GM18951 (cell line): ENCODE results near the gene INPP4A.
"Not testable (repeated sequence)": the region's sequence is repeated elsewhere in the genome, so short reads cannot be mapped to it uniquely, and the experiment has no call there.

Experiments
- POLR2A ChIP-seq: IDR thresholded peaks from 4 replicates; pipeline ENCODE4 v1.6.1; 2011; ENCODE audit warnings: mild to moderate bottlenecking; ENCODE audit not compliant: insufficient read length, insufficient read depth; ENCODE audit errors: extremely low read depth
- in situ Hi-C: fragments of 300-500 bp; cut with MboI; formaldehyde crosslinking; loops from one replicate; pipeline ENCODE4 v1.12.0; 2022; ENCODE audit warnings: low sequenced_read_pairs, mixed read lengths, inconsistent platforms; ENCODE audit not compliant: unreplicated experiment

Gene INPP4A

DNA sequence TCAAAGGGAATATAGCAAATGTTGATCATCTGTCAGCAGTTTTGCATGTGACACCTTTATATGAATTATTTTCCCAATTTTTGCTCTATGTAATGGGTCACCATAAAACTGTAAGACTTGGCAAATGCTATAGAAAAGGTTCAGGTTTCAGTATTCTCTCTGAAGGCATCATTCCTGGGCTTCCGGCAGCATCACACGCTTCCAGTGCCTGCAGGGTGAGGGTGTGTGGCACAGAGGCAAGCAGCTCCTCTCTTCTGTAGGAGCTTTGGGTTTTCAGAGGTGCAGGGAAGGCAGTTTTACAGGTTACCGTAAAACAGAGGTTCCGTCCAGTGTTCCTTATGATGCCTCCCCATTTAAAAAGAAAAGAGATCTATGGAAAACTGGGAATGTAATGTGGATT, 144.8 kb downstream of the INPP4A start:
- TF ChIP-seq POLR2A: no peak
- in situ Hi-C loops: no loop called here

DNA sequence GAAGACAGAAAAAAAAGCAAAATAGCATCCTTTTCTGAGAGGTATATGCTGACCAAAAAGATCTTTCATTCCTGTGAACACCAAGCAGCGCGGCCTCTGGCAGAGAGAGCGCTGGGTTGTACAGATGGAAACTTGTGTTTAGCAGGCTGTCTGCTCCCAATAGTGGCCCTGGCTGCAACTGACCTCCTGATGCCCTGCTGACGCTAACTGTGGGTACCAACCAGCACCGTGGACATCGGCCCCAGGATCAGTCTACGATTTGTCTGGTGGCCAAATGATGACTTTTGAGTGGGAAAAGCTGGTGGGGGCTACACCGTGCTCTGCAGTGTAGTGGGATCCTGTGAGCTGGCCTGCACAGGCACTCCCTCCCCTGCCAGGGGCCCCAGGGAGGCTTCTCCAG, 147.9 kb downstream of the INPP4A start:
- in situ Hi-C loops: no loop called here
- no peak for TF ChIP-seq POLR2A

DNA sequence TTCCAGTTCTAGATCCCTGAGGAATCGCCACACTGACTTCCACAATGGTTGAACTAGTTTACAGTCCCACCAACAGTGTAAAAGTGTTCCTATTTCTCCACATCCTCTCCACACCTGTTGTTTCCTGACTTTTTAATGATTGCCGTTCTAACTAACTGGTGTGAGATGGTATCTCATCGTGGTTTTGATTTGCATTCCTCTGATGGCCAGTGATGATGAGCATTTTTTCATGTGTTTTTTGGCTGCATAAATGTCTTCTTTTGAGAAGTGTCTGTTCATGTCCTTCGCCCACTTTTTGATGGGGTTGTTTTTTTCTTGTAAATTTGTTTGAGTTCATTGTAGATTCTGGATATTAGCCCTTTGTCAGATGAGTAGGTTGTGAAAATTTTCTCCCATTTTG, 150.0 kb downstream of the INPP4A start:
- in situ Hi-C loops: not testable (repeated sequence)

DNA sequence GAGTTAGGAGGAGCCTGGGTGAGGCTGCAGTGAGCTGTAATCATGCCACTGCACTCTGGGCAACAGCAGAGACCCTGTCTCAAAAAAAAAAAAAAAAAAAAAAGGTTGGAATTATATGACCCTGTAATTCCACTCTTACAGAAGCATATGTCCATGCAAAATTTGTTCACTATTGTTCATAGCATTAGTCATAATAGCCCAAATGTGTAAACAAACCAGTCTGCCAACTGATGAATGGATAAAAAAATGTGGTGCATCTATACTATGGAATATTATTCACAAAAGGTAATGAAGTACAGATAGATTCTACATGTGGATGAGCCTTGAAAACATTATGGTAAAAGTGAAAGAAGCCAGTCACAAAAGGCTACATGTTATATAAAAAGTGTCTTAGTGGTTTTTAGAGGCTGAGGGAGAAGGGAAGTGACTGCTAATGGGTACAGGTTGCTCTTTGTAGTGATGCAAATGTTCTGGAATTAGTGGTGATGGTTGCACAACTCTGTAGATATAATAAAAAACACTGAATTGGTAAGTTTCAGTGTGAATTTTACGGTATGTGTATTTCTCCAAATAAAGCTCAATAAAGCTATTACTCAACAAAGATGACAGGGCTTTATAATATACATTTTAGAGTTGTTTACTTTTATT, 154.2 kb downstream of the INPP4A start:
- in situ Hi-C loops: no loop called here

DNA sequence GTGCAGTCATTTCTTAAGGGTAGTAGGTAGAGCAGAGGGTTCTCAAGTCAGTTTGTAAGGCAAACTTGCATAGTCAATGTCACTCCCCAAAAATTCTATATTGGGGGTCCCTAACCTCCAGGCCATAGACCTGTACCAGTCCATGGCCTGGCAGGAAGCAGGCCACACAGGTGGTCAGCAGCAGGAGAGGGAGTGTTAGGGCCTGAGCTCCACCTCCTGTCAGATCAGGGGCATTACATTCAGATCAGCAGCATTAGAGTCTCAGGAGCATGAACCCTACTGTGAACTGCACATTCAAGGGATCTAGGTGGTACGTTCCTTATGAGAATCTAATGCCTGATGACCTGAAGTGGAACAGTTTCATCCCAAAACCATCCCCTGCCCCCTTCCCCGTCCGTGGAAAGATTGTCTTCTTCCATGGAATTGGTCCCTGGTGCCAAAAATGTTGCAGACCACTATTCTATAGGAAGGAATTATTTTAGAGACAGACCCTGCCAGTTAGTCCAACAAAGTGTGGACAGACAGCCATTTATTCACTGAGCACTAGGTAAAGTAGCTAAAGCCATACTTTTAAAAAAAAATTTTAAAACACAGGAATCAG, 157.0 kb downstream of the INPP4A start:
- in situ Hi-C loops: loop anchor here (10.0 kb wide), 1 partner anchor 187 kb away; no protein-coding TSS in a partner anchor
- TF ChIP-seq POLR2A: no peak

More for the DNA sequence above, 154.2 kb downstream of the INPP4A start:
- no peak for TF ChIP-seq POLR2A

DNA sequence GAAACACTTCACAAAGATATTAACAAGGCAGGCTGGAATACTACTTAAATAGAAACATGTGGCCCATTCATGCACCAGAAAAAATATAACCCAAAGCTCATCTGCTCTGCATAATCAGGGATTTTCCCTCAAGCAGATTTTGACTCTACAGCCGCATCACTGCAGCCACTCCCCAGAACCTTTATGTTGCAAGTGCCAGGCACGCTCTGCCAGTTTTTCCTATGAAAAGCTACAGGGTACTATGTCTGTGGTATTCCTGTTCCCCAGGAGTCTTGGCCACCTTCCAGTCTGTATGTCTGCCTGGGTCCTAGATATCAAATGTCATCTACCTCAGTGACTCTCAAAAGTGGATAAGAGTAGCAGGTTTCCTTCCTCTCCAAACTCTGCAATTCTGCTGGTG, 159.9 kb downstream of the INPP4A start:
- no peak for TF ChIP-seq POLR2A
- in situ Hi-C loops: loop anchor here (10.0 kb wide), 1 partner anchor 190 kb away; no protein-coding TSS in a partner anchor

DNA sequence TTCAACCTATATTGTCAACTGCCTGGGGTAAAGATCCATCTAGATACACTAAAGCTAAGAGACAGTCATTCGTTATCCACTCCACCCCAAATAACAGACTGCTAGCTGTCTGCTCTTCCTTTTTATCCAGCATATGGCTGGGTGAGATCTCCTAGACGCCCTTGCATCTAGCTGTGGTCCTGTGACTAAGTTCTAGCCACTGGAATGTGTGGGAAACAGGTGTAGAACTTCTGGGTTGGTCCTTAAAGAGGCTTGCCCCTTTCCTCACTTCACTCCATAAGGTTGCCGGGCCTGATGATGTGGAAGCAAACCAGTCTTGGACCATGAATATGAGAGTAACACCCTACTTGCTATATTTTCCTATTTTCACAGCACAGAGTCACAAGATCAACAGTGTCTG, 160.4 kb downstream of the INPP4A start:
- in situ Hi-C loops: loop anchor here (10.0 kb wide), 1 partner anchor 190 kb away; no protein-coding TSS in a partner anchor
- TF ChIP-seq POLR2A: no peak

DNA sequence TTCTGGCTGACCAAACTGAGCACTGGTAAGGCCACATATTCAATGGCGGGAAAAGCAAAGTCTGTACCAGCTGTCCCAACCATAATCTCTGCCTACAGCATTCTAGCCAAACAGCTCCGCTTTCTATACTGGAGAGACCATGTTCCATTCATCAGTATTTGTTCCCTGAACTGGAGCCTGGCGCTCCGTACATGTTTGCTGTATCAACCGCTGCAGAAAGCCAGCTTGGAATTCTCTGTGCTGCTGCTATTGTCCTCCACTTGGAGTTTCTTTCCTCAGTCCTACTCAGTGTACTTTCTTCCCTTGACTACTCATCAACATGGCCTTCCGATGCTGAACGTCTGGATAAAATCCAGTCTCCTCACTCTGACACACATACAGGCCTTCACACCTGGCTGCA, 161.8 kb downstream of the INPP4A start:
- TF ChIP-seq POLR2A: no peak
- in situ Hi-C loops: loop anchor here (10.0 kb wide), 1 partner anchor 192 kb away; no protein-coding TSS in a partner anchor

DNA sequence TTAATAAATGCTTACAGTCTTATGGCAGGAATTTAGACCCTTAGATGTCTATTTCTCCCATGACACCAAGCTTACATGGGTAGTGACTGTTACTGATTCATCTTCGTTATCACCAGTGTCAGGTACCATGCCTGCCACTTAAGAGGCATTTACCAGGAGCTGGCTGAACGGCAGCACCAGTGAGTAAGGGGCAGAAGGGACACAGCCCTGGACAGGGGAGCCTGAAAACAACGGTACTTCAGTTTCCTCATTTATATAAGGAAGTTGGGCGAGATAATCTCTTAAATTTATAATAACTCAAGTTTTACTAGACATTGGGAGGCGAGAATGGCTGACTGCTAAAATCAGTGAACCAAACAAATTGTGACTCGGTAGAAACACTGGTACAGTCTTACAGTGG, 162.4 kb downstream of the INPP4A start:
- in situ Hi-C loops: loop anchor here (10.0 kb wide), 1 partner anchor 192 kb away; no protein-coding TSS in a partner anchor
- TF ChIP-seq POLR2A: no peak

DNA sequence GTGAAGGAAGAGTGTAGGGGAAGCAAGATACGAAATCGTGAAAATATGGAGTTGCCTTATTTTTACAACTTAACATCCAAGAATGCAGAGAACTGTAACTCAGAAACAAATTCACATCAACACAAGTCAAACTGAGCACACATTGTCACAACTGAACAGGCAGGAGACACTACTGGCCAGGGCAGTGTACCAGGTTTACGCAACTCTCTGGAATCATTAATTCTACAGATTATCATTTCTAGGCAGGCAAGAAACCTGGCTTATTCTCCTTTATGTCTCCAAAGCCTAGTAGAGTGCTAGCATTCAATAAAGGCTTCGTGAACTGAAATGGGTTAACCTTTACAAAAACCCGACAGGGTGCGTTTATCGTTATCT, 163.1 kb downstream of the INPP4A start:
- TF ChIP-seq POLR2A: no peak
- in situ Hi-C loops: loop anchor here (10.0 kb wide), 1 partner anchor 193 kb away; no protein-coding TSS in a partner anchor

DNA sequence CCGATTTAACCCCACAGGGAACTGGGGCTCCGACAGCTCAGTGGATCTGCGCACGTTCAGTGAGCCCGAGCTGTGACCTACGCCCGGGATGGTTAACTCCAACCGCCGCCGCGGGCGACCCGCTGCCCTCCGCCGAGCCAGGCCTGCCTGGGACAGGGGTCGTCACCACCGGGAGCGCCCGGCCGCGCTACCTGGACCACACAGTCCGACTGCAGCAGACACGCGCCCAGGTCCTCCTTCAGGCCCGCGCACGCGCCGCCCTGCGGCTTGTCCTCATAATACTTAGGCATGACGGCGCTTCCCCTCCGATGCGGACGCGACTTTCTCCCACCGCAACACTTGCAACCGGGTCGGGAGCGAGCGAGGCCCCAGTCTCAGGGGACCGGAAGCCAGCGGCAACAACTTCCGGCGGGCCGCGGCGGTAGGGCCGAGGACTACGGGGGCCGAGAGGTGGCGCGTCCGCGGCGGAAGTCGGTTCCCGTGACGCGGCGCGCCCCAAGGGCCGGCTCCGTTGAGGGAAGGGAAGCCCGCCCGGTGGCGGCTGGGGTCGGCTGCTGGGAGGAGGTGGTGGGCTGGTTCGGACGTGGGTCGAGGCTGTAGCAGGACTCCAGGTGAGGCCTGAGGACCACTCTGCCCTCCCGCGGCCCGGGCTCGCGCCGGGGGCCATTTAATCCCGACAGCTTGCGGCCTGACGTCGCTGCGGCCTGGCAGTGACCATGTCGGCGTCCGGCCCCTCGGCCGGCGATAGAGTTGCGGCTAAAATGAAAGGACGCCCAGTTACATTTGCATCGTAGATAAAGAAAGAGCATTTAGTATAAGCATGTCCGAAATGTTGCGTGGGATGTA, 163.7 kb downstream of the INPP4A start, which contains the start of the genes COA5 and UNC50:
COA5 (minus strand) TSS at position 397 of the 846 bp plus-strand sequence; CDS start at position 290, 107 bp downstream.
UNC50 (plus strand) TSS at position 474 of the 846 bp plus-strand sequence. CDS start 1,171 bp downstream, outside the sequence.
- in situ Hi-C loops: loop anchor here (10.0 kb wide), 1 partner anchor 194 kb away; no protein-coding TSS in a partner anchor
- TF ChIP-seq POLR2A: peak; percentile 89

DNA sequence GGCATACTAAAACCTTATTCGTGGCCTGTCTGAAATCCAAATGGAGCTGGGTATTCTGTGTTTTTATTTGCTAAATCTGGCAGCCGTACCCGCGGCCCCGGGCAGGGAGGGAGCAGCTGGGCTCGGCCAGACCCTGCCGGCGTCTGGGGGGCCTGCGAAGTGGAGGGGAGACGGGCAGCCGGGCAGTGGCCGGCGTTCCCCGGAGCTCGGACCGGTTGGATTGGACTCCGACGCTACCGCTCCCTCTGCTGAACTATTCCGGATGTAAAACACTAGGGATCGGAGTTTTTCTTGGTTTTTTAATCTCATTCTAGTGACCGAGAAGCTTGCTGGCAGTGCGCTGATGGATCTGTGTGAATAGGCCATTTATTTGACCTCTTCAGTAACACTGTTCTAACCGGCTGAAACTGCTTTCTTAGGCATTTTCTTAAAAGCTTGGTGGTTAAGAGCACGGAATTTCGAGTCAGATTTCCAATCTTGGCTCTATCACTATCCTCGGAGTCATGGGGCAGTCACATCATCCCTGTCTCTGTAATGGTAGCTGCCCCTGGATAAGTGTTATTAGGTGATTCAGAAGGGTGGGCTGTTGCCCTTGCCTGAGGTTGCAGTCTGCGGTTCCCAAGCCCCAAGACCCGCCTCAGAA, 164.4 kb downstream of the INPP4A start:
- in situ Hi-C loops: loop anchor here (10.0 kb wide), 1 partner anchor 194 kb away; no protein-coding TSS in a partner anchor
- no peak for TF ChIP-seq POLR2A

DNA sequence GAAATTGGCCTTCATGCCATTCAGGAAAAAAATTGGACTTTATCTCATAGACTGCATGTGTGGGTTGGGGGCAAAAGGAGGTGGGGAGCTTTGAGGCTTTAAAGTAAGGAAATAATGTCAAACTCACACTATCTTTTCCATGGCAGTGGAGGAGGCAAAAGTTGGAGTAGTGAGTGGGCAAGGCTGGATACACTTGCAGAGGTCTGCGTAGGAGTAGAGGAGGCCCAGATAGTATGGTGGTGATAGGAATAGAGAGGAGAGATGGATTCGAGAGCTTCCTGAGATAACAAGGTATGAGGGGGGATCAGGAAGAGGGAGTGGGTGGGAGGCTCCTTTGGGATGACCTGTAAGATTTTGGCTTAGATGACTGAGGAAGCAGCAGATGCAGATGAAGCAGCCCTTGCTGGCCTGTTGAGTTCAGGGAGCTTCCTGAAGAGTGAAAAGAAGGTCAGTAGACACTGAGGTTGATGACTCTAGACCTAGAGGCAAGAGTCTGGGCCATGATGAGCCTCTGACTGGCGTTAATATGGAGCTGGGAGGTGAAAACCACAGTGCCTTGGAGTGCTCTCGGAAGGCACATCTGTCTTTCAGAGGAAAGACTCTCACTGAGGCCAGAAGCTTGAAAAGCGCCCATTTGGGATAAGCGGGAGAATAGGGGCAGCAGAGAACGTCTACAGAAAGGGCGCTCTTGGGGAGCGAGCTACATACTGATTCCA, 169.5 kb downstream of the INPP4A start:
- no peak for TF ChIP-seq POLR2A
- in situ Hi-C loops: no loop called here
